GM18505 (cell line): ENCODE data around the gene SLC38A11.

Experiments used
- ATAC-seq: cut with Tn5 transposase; IDR thresholded peaks from one replicate; pipeline ENCODE4 v1.9.1; 2021; ENCODE audit not compliant: unreplicated experiment
- POLR2A ChIP-seq: IDR thresholded peaks from 4 replicates; pipeline ENCODE4 v1.6.1; 2011; ENCODE audit warnings: borderline replicate concordance; ENCODE audit not compliant: insufficient read depth, insufficient read length; ENCODE audit errors: extremely low read depth

SLC38A11 gene

DNA sequence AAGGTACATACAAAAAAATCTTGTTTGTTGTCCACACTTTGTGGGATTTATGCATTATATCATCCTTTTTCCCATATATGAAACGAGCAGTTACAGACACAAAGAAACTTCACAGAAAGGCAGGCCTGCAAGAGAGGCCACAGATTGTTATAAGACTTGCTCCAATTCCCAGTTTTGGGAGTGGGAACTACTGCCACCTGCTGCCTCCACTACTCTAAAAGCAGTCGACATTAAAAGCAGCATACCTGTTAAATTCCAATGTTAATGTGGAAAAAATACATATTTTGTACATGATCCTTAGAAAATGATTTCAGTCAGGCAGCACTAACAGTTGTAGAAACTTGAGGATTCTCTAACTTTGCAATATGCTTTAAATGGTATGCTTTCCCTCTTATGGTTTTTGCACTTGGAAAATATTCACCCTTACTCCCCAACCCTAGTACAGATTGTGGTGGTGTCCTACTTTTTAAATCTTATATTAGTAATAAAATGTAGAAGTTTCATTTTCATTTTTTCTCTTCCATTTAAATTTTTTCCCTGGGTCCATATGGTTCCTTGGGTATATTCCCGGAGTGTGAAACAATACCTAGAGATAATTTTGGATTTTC is 37.9 kb downstream of the SLC38A11 start:
- ATAC-seq, result no peak
- no peak for TF ChIP-seq POLR2A

DNA sequence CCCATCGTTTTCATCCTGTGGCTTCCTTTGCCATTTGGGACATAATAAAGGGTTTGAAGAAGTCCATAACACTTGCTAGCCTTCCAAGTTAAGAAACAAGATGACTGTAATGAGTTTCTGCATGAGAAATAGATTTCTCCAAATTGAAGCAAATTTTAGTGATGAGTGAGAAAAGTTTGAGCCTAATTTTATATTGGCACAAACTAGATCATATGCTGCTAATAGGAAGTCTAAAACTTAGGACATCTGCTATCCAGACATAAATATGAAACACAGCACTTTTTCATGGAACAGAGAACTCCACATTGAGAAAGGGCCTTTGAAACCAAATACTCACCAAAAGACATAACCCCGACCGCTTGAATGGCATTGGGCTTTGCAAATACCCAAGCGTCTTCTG is 39.8 kb downstream of the SLC38A11 start:
- ATAC-seq, result no peak

DNA sequence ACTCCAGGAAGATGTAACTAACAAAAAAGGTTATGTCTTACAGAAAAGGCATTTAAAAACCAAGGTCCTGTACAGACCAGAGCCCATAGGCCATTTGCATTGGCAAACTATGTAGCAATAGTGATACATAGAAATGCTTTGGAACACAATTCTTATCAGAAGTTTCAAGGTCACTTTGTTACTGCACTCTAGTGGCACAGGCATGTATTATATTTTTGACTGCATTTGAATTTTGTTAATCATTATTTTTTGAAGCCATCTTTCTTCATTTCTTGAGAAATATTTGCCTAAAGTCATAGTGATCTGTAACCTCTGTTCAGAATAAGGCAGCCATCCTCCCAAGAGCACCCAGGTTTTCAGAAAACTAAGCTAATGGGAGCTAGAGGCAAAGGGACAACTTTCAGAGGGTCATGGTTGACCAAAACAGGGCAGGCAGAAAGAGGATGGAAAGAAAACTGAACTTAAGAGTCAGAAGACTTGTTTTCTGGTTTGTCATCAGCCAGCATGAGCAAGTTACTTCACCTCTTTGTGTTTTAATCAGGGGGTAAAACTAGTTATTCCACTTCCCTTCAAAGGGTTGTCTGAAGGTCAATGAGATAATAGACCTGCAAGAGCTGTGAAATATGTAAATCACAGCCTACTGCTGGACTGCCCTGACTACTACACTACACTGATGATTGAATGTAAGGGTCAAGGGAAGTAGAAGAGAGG is 41.5 kb downstream of the SLC38A11 start:
- no peak for TF ChIP-seq POLR2A
- ATAC-seq, result no peak

More for the DNA sequence above, 39.8 kb downstream of the SLC38A11 start:
- no peak for TF ChIP-seq POLR2A

DNA sequence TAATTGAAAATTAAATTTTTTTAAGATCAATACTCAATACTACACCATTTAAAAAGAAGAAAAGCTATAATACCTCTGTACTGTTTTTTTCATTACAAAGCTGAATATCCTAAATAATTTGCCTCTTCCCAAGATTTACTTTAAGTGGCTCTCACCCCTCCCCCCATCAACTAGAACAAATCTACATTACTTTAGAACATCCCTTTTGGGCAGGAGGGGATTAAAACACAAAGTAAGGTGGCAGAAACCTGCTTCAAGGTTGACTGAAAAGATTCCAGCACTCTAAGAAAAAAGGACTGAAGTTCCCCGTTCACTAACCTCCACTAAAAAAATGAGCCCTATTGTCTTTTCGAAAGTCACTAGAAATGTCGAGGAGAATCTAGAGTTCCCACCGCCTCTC is 42.3 kb downstream of the SLC38A11 start:
- no peak for ATAC-seq
- no peak for TF ChIP-seq POLR2A

DNA sequence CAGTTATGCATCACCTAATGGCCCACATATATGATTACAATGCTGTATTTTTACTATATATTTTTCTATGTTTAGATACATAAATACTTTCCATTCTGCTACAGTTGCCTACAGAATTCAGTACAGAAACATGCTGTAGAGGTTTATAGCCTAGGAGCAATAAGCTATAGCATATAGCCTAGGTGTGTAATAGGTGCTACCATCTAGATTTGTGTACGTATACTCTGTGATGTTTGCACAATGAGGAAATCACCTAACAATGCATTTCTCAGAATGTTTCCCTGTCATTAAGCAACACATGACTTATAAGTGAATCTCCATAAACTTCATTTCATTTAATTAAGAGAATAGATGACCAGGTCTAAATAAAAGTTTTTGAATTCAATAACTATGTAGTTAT is 43.5 kb downstream of the SLC38A11 start:
- ATAC-seq, result no peak
- no peak for TF ChIP-seq POLR2A

DNA sequence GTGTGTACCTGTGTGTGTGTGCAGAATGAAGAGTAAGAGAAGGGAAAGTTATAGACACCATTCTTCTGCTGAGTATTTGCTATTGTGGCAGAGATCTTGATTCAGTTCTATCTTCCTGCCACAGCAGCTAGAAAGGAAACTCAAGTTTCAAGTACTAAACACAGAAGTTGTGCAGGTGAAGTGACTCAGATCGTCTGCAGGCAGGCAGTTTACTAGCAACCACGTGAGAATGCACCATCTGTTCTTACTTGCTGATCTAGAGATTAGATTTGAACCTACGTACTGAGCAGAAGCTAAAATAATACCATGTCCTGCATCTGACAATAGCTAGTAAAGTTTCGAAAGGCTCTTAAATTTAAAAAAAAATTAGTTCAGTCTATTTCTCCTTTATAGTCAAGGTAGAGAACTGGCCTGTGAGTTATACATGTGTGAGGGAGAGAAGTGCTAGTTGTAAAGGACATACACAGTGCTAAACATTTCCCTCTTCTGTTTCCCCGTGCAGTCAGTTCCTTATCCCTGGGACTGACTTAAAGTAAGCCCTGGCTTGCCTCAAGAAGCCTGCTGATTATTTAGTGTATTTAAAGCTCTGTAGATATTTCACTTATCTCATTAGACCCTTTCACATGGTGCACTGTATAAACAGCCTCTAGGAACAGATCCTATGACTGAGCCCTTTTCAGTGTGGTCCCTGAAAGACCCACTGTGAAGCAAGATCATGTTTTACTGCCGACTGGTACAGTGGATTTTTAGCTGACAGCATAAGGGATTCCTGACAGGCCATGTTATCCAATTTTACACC is 45.0 kb downstream of the SLC38A11 start:
- no peak for TF ChIP-seq POLR2A
- peak; percentile 80 for ATAC-seq

DNA sequence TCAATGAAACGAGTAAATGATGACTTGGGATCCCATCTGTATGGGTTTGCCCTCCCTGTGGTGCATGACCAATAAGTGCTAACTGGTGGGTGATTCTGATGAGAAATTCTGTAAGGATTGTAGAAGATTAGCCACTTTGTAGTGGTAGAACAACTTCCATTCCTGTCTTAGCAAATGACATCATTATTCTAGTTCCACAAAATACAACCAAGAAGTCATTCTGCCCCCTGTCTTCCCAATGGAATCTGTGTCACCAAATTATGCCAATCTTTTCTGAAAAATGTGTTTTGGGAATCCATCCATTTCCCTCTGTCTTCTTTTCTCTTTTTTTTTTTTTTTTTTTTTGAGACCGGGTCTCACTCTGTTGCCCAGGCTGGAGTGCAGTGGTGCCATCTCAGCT is 48.4 kb downstream of the SLC38A11 start:
- no peak for TF ChIP-seq POLR2A
- ATAC-seq, result no peak

DNA sequence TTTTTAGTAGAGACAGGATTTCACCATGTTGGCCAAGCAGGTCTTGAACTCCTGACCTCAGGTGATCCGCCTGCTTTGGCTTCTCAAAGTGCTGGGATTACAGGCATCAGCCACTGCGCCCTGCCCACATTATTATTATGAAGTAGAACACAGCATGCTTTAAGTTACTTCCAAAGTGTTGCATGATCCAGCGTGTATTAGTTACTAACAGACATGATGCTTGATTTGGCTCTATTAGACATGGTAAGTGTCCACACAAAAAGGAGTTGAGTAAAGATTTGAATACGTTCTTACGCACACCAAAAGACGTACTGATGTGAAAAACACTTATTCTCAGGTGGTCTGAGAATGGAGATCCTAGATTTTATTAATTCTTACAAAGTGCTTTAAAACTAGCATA is 50.0 kb downstream of the SLC38A11 start:
- TF ChIP-seq POLR2A, result no peak
- ATAC-seq, result no peak

DNA sequence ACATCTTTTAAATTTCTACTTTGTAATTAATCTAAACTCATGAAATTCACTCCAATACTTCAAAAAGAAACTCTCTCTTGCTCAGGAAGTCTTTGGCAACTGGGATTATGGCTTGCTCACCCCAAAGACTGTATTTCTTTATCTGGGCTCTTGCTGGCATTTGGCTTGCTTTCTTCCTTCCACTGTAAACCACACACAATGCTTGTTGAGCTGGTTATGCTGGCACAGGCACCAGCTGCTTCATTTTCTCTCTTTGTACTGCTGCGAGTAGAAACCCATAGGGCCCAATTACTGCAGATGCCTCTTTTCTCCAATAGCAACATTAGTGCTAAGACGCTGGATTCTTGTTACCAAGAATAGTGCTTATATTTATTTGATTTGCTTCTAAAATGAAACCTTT is 51.4 kb downstream of the SLC38A11 start:
- no peak for TF ChIP-seq POLR2A
- ATAC-seq, result no peak

DNA sequence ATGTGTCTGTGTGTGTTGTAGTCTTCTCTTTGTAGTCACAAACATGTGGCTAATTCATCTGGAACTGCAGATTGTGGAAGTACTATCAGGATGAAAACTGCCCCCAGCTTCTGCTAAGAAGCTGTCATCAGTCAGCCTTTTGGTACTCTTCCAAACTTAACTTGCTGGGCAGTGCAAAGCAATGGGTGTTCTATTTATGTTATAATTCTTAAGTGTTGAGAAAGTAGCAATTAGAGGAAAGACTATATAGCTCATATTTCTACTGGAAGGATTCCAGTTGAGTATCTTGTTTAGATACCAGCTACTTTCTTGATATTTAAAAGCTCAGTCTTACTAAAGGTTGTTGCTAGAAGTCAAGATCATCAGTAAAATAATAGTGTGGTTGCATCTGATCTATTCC is 52.1 kb downstream of the SLC38A11 start:
- no peak for ATAC-seq
- TF ChIP-seq POLR2A, result no peak

DNA sequence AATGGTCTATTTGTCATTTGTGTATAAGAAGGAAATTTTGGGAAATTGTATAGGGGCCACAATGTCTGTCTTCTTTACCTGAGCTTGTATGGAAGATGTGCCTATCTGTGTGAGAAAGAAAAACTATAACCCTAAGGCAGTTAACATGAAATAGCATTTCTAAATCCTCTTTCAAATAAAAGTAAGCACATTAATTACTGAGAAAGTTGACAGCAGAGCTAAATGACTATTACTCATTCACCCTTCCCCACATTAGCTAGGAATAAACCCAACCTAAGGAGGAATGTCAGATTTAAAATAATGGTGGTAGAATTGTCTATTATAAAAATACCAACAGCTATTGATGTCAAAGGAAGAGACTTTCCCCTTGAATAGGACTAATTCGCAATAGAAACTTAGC is 56.2 kb downstream of the SLC38A11 start:
- TF ChIP-seq POLR2A, result no peak
- ATAC-seq, result no peak

DNA sequence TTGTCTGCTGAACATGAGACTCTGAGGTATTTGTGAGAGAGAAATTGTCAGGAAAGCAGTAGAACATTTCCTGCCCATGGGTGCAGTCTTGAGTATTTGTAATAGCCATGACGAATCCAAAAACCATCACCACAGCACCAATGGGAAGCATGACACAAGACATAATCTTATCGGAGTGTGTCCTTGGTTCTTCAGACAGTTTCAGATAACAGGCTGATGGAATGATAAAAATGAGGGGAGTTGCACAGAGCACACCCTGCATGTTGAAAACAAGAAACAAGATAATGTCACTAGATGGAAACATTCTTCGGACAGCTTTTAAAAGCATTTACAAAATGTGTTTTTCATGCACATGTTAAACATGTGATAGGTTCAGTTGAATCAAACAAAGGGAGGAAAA is 56.9 kb downstream of the SLC38A11 start:
- ATAC-seq, result no peak
- no peak for TF ChIP-seq POLR2A

DNA sequence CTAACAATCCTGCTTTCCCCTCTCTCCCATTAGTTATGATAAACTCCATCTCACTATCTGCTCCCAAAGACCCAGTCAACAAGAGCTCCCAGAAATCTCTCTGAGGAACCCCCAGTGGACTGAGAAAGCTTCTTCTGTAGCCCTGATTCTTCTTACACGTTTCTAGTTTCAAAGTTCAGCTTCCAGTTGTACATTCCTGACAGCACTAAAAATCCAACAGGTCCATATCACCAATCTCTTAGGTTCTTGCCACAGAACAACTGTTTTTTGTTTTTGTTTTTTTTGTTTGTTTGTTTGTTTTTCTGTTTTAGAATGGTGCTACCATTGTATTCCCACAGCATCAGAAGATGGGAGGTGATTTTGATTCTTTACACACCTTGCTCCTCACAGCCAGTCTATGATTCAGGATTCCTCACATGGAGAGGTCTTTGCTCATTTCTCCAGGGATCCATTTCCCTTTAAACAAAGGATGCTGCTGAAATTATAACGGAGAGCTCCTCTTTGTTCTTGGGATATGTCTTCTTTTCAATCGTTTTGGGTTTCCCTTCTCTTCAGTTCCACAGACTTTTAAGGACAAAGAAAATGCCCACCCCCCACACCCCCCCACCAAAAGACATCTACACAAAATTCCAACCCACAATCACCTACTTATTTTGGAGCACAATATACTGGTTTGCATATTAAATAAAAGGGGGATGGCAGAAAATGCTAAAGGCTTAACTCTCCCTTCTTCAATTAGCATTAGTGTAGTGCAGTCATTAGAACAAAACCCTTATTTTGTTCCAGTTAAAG is 57.7 kb downstream of the SLC38A11 start:
- no peak for ATAC-seq
- TF ChIP-seq POLR2A, result no peak
